ENCODE data around the gene CPSF4L. TPM values are rescaled to one million over a fixed set of nuclear protein-coding genes. Genes with fewer than 3 reads are reported as not detected.
A peak's percentile ranks its signal among the peaks of the same experiment; 100 is the strongest.

Gene CPSF4L
- total RNA-seq, 1 donor from 2014 or later = not detected

DNA sequence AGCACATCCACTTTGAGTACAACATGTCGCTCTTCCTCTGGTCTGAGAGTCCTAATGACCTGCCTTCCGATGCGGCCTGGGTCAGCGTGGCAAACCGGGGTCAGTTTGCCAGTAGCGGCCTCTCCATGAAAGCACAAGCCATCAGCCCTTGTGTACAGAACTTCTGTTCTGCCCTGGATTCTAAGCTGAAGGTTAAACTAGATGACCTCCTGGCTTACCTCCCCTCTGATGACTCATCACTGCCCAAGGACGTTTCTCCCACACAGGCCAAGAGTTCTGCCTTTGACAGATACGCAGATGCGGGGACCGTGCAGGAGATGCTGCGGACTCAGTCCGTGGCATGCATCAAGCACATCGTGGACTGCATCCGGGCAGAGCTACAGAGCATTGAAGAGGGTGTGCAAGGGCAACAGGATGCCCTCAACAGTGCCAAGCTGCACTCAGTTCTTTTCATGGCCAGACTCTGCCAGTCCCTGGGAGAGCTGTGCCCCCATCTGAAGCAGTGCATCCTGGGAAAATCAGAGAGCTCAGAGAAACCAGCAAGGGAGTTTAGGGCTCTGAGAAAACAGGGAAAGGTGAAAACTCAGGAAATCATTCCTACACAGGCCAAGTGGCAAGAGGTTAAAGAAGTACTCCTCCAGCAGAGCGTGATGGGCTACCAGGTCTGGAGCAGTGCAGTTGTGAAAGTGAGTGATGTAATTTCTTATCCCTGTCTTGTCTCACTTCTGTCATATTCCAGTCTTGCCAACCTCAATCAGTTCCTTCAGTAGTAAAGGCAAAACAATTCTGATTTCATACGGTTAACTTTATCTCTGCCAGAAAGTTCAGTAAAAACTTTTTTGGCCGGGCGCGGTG, 60.2 kb downstream of the CPSF4L start:
- Histone ChIP-seq H3K9me3 (ENCODE audit: insufficient read depth, low read depth, low read length) (no peaks in the 10 kb centered on the region), H2AFZ (ENCODE audit: low read depth, low read length) (no peak overlapping the region), H3K36me3 (ENCODE audit: insufficient read depth, low read length) (peaks cover 81% of the 10 kb centered on the region), H3K4me3 (ENCODE audit: insufficient read depth, low read depth, low read length) (no peak overlapping the region), H3K79me2 (ENCODE audit: insufficient read depth, low read length) (peaks cover 36% of the 10 kb centered on the region), H3K4me2 (ENCODE audit: low read length) (no peak overlapping the region), H3K27ac (ENCODE audit: low read depth, low read length) (no peak overlapping the region), H3K27me3 (ENCODE audit: insufficient read depth, low read length) (no peaks in the 10 kb centered on the region), H3K4me1 (ENCODE audit: insufficient read depth, low read length) (no peaks in the 10 kb centered on the region), H4K20me1 (ENCODE audit: insufficient read depth, low read length) (peaks cover 85% of the 10 kb centered on the region), H3K9ac (ENCODE audit: low read length) (no peak overlapping the region)
- Mint-ChIP-seq H3K4me3 (ENCODE audit: unreplicated experiment) (peak overlapping the region; percentile 46), H3K36me3 (ENCODE audit: low read depth, unreplicated experiment) (peaks cover 51% of the 10 kb centered on the region), H3K27me3 (ENCODE audit: low read depth, unreplicated experiment) (no peaks in the 10 kb centered on the region), H3K4me1 (ENCODE audit: low read depth, unreplicated experiment) (no peaks in the 10 kb centered on the region), H3K9me3 (ENCODE audit: unreplicated experiment) (no peaks in the 10 kb centered on the region), H3K27ac (ENCODE audit: unreplicated experiment) (no peak overlapping the region)
- no peak for DNase-seq (ENCODE audit: low read depth)
- FAIRE-seq = no peak
- no peak for TF ChIP-seq EZH2 (IDR thresholded peaks at IDR 0.05; ENCODE audit: insufficient read depth, low read length)
- TF ChIP-seq, protein P1, sequence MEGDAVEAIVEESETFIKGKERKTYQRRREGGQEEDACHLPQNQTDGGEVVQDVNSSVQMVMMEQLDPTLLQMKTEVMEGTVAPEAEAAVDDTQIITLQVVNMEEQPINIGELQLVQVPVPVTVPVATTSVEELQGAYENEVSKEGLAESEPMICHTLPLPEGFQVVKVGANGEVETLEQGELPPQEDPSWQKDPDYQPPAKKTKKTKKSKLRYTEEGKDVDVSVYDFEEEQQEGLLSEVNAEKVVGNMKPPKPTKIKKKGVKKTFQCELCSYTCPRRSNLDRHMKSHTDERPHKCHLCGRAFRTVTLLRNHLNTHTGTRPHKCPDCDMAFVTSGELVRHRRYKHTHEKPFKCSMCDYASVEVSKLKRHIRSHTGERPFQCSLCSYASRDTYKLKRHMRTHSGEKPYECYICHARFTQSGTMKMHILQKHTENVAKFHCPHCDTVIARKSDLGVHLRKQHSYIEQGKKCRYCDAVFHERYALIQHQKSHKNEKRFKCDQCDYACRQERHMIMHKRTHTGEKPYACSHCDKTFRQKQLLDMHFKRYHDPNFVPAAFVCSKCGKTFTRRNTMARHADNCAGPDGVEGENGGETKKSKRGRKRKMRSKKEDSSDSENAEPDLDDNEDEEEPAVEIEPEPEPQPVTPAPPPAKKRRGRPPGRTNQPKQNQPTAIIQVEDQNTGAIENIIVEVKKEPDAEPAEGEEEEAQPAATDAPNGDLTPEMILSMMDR (IDR thresholded peaks at IDR 0.05; ENCODE audit: insufficient read depth, low read depth, low read length) = no peak

DNA sequence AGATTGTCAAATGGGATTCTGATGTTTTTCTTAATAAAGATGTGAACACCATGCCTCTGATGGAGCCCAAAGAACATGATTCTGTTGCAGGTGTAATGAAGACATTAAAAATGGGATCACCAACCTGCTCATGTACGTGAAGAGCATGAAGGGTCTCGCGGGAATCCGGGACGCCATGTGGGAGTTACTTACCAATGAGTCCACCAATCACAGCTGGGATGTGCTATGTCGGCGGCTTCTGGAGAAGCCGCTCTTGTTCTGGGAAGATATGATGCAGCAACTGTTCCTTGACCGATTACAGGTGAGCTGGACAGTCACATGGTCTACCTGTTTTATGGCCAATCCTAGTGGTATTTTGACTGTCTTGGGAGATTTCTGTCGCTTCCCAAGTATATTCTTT, 61.2 kb downstream of the CPSF4L start:
- H3K4me1 Mint-ChIP-seq (ENCODE audit: low read depth, unreplicated experiment) = no peaks in the 10 kb centered on the region
- FAIRE-seq (no peak), DNase-seq (ENCODE audit: low read depth) (no peak)
- Histone ChIP-seq H3K4me1 (ENCODE audit: insufficient read depth, low read length) (no peaks in the 10 kb centered on the region), H3K27ac (ENCODE audit: low read depth, low read length) (no peak overlapping the region), H3K36me3 (ENCODE audit: insufficient read depth, low read length) (peaks cover 71% of the 10 kb centered on the region), H3K4me3 (ENCODE audit: insufficient read depth, low read depth, low read length) (no peak overlapping the region), H3K9ac (ENCODE audit: low read length) (no peak overlapping the region), H4K20me1 (ENCODE audit: insufficient read depth, low read length) (peaks cover 82% of the 10 kb centered on the region), H3K27me3 (ENCODE audit: insufficient read depth, low read length) (no peaks in the 10 kb centered on the region), H2AFZ (ENCODE audit: low read depth, low read length) (no peak overlapping the region), H3K79me2 (ENCODE audit: insufficient read depth, low read length) (peaks cover 42% of the 10 kb centered on the region), H3K4me2 (ENCODE audit: low read length) (no peak overlapping the region), H3K9me3 (ENCODE audit: insufficient read depth, low read depth, low read length) (no peaks in the 10 kb centered on the region)
- H3K27ac Mint-ChIP-seq (ENCODE audit: unreplicated experiment) = no peak overlapping the region
- TF ChIP-seq EZH2 (IDR thresholded peaks at IDR 0.05; ENCODE audit: insufficient read depth, low read length) = no peak
- TF ChIP-seq, protein P1 (IDR thresholded peaks at IDR 0.05; ENCODE audit: insufficient read depth, low read depth, low read length) = no peak
- no peak overlapping the region for H3K4me3 Mint-ChIP-seq (ENCODE audit: unreplicated experiment)
- peaks cover 53% of the 10 kb centered on the region for H3K36me3 Mint-ChIP-seq (ENCODE audit: low read depth, unreplicated experiment)
- H3K9me3 Mint-ChIP-seq (ENCODE audit: unreplicated experiment) = no peaks in the 10 kb centered on the region
- H3K27me3 Mint-ChIP-seq (ENCODE audit: low read depth, unreplicated experiment) = no peaks in the 10 kb centered on the region

DNA sequence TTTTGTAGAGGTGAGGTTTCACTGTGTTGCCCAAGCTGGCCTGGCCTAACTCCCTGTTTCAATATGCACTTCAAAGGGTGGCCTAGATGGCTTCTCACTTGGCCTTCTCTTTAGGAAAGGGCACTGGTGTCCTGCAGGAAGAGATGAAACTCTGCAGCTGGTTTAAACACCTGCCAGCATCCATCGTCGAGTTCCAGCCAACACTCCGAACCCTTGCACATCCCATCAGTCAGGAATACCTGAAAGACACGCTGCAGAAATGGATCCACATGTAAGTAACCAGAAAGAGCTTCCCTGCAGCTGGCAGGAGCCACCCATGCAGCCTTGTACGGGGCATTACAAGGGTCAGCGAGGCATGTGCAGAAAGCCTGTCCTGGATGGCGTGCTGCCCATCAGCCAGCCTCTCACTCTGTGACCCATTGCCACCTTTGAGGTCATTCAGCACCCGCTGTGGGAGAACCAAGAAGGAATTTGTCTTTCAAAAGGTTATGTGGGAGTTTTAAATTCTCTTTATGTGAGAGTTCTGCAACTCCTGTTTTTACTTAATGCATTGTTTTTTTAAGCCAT, 61.8 kb downstream of the CPSF4L start:
- peaks cover 46% of the 10 kb centered on the region for H3K79me2 ChIP-seq (ENCODE audit: insufficient read depth, low read length)
- Mint-ChIP-seq H3K4me3 (ENCODE audit: unreplicated experiment) (no peak overlapping the region), H3K36me3 (ENCODE audit: low read depth, unreplicated experiment) (peaks cover 55% of the 10 kb centered on the region), H3K9me3 (ENCODE audit: unreplicated experiment) (no peaks in the 10 kb centered on the region), H3K27ac (ENCODE audit: unreplicated experiment) (no peak overlapping the region), H3K4me1 (ENCODE audit: low read depth, unreplicated experiment) (peaks cover 4% of the 10 kb centered on the region), H3K27me3 (ENCODE audit: low read depth, unreplicated experiment) (no peaks in the 10 kb centered on the region)
- H3K4me1 ChIP-seq (ENCODE audit: insufficient read depth, low read length) = peaks cover 4% of the 10 kb centered on the region
- H3K4me3 ChIP-seq (ENCODE audit: insufficient read depth, low read depth, low read length) = no peak overlapping the region
- H3K4me2 ChIP-seq (ENCODE audit: low read length) = no peak overlapping the region
- H3K27ac ChIP-seq (ENCODE audit: low read depth, low read length) = no peak overlapping the region
- H3K9ac ChIP-seq (ENCODE audit: low read length) = no peak overlapping the region
- FAIRE-seq (no peak), DNase-seq (ENCODE audit: low read depth) (no peak)
- no peaks in the 10 kb centered on the region for H3K27me3 ChIP-seq (ENCODE audit: insufficient read depth, low read length)
- H3K9me3 ChIP-seq (ENCODE audit: insufficient read depth, low read depth, low read length) = no peaks in the 10 kb centered on the region
- no peak overlapping the region for H2AFZ ChIP-seq (ENCODE audit: low read depth, low read length)
- peaks cover 79% of the 10 kb centered on the region for H4K20me1 ChIP-seq (ENCODE audit: insufficient read depth, low read length)
- peaks cover 66% of the 10 kb centered on the region for H3K36me3 ChIP-seq (ENCODE audit: insufficient read depth, low read length)
- TF ChIP-seq EZH2 (IDR thresholded peaks at IDR 0.05; ENCODE audit: insufficient read depth, low read length) = no peak
- TF ChIP-seq, protein P1 (IDR thresholded peaks at IDR 0.05; ENCODE audit: insufficient read depth, low read depth, low read length) = no peak

Data from astrocyte (in vitro differentiated cells and primary cell).